Measurements from ENCODE around the gene FAM210A.

The FAM210A gene

GRCh38 chr18:13629841-13630715 lies 96.3 kb downstream of the FAM210A start:
- TF ChIP-seq, protein P1, sequence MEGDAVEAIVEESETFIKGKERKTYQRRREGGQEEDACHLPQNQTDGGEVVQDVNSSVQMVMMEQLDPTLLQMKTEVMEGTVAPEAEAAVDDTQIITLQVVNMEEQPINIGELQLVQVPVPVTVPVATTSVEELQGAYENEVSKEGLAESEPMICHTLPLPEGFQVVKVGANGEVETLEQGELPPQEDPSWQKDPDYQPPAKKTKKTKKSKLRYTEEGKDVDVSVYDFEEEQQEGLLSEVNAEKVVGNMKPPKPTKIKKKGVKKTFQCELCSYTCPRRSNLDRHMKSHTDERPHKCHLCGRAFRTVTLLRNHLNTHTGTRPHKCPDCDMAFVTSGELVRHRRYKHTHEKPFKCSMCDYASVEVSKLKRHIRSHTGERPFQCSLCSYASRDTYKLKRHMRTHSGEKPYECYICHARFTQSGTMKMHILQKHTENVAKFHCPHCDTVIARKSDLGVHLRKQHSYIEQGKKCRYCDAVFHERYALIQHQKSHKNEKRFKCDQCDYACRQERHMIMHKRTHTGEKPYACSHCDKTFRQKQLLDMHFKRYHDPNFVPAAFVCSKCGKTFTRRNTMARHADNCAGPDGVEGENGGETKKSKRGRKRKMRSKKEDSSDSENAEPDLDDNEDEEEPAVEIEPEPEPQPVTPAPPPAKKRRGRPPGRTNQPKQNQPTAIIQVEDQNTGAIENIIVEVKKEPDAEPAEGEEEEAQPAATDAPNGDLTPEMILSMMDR (IDR thresholded peaks at IDR 0.05; ENCODE audit: control extremely low read depth, extremely low read depth, low read depth, missing control alignments), result peak; percentile 63
- CTCF ChIA-PET, result interaction anchor here (0.7 to 10.0 kb wide), 15 partner anchors 8 to 747 kb away, joined by 3 to 149 read pairs (median 4); no protein-coding TSS in a partner anchor
- POLR2A ChIA-PET, result interaction anchor here (0.5 kb wide), 1 partner anchor 136 kb away, joined by 6 read pairs; no protein-coding TSS in a partner anchor
- DNase-seq (ENCODE audit: extremely low spot score), result peak; percentile 82

DNA sequence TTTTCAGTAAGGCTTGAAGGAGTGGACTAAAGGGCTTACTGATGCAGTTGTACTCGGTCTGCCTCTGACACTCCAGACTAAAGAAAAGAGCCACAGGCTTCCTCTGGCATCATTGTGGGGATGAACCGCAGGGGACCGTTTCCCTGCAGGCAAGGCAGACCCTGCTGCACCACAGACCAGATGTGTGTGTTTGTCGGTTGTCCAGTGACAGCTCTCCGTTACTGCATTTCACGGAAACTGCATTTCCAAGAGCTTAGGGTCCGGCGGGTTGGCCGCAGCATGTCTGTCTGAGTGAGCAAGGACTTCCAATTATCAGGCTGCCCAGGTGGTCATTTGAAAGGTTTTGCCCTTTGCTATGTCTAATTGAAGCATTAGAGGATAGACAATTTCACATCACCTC lies 98.1 kb downstream of the FAM210A start:
- ChIA-PET CTCF (interaction anchor here (1.6 to 10.0 kb wide), 2 partner anchors 17 to 69 kb away, joined by 3 to 149 read pairs; no protein-coding TSS in a partner anchor), POLR2A (no interaction called here)
- TF ChIP-seq, protein P1 (IDR thresholded peaks at IDR 0.05; ENCODE audit: control extremely low read depth, extremely low read depth, low read depth, missing control alignments), result no peak
- DNase-seq (ENCODE audit: extremely low spot score), result no peak

- ChIA-PET POLR2A (no interaction called here), CTCF (interaction anchor here (1.0 to 10.0 kb wide), 3 partner anchors 16 to 68 kb away, joined by 3 to 149 read pairs (median 3); no protein-coding TSS in a partner anchor)
- TF ChIP-seq, protein P1 (IDR thresholded peaks at IDR 0.05; ENCODE audit: control extremely low read depth, extremely low read depth, low read depth, missing control alignments), result no peak
- DNase-seq (ENCODE audit: extremely low spot score), result no peak
Observed at GRCh38 chr18:13627639-13628038, 98.7 kb downstream of the FAM210A start.

- CTCF ChIA-PET, result interaction anchor here (1.0 to 10.0 kb wide), 3 partner anchors 14 to 67 kb away, joined by 3 to 149 read pairs (median 3); no protein-coding TSS in a partner anchor
Observed at GRCh38 chr18:13626544-13626908, 99.8 kb downstream of the FAM210A start.

GRCh38 chr18:13625843-13626543 lies 100.4 kb downstream of the FAM210A start:
- DNase-seq (ENCODE audit: extremely low spot score), result no peak
- ChIA-PET POLR2A (no interaction called here), CTCF (interaction anchor here (1.5 to 10.0 kb wide), 2 partner anchors 13 to 66 kb away, joined by 3 to 149 read pairs; no protein-coding TSS in a partner anchor)
- TF ChIP-seq, protein P1 (IDR thresholded peaks at IDR 0.05; ENCODE audit: control extremely low read depth, extremely low read depth, low read depth, missing control alignments), result no peak

More at GRCh38 chr18:13626544-13626908, 99.8 kb downstream of the FAM210A start:
- POLR2A ChIA-PET, result no interaction called here
- no peak for DNase-seq (ENCODE audit: extremely low spot score)
- TF ChIP-seq, protein P1 (IDR thresholded peaks at IDR 0.05; ENCODE audit: control extremely low read depth, extremely low read depth, low read depth, missing control alignments), result no peak

DNA sequence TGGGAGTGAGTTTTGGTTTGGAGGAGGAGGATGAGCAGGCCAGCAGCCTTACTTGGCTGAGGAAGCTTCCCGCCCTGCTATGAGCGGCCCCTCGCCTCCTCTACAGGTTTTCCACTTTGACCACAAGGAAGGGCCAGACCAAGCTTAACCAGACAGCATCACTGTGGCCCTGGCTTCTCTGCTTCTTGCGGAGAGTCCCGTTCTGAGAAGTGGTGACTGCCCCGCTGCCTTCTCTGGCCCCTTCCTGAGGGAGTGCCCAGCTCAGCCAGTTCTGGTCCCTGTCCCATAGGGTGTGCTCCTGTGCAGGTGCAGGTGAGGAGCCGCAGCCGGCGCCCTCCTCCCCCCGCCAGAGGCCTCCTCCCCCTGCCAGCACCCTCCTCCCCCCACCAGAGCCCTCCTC lies 101.0 kb downstream of the FAM210A start:
- no peak for DNase-seq (ENCODE audit: extremely low spot score)
- ChIA-PET CTCF (interaction anchor here (1.5 to 10.0 kb wide), 2 partner anchors 12 to 66 kb away, joined by 3 to 149 read pairs; no protein-coding TSS in a partner anchor), POLR2A (no interaction called here)
- TF ChIP-seq, protein P1 (IDR thresholded peaks at IDR 0.05; ENCODE audit: control extremely low read depth, extremely low read depth, low read depth, missing control alignments), result no peak

All from GM10248 (cell line).